ENCODE results near the gene SLC10A7. TPM values are rescaled to one million over a fixed set of nuclear protein-coding genes. Genes with fewer than 3 reads are reported as not detected.

SLC10A7 gene
- total RNA-seq, 2 experiments from 2014 or later: 14.8 to 18.9 TPM

DNA sequence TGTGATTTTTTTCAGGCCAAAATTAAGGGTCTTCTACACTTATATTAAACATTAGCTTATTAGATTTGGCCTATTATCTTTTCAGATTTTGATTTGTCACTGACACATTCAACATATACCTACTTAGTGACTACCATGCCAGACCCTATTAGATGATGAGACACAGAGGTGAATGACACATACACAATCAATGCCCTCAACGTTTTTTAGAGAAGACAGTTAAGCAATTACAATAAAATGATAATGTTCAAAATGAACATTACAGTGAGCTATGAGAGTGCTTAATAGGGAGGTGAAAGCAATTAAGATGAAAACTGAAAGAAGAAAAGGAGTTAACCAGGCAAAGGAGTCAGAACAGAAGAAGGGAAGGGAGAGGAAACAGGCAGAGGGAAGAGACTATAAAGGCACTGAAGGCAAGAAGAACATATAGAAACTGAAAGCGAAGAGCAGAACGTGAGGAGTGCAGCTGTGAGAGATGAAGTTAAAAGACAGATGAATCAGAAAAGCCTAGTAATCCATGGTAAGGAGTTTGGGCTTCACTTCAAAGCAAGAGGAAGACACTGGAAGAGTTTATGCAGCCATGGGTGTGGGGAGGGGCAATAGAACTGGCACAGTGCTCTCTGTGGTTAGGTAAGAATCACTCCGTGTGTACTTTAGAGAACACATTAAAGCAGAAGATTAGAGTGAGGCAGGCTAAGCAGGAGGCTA lies 188.4 kb downstream of the SLC10A7 start:
- Mint-ChIP-seq H3K4me1 (peaks cover 1% of the 10 kb centered on the region), H3K4me3 (no peak overlapping the region), H3K27me3 (no peaks in the 10 kb centered on the region), H3K27ac (no peak overlapping the region), H3K9me3 (no peaks in the 10 kb centered on the region), H3K36me3 (ENCODE audit: low read depth) (no peaks in the 10 kb centered on the region)
- ChIA-PET CTCF (no interaction called here), POLR2A (no interaction called here)
- no peak for DNase-seq

DNA sequence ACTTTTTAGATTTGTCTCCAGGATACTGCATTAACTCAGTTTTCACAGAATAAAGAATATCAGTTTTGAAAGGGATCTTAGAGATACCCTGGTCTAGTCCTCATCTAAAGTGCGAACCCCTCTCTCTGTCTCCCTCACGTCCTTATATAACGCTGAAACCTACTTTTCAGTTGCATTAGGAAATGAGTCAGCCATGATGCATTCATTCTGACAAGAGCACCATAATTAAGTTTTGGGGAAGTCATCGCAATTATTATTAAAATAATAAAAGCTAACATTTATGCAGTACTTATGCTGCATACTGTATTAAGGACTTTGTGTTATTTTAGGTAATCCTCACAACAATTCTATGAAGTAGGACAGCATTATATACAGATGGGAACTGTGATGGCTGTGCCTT lies 191.3 kb downstream of the SLC10A7 start:
- Mint-ChIP-seq H3K4me3 (no peak overlapping the region), H3K4me1 (peaks cover 1% of the 10 kb centered on the region), H3K9me3 (no peaks in the 10 kb centered on the region), H3K36me3 (ENCODE audit: low read depth) (no peaks in the 10 kb centered on the region), H3K27ac (no peak overlapping the region), H3K27me3 (no peaks in the 10 kb centered on the region)
- ChIA-PET CTCF (no interaction called here), POLR2A (no interaction called here)
- DNase-seq: no peak

DNA sequence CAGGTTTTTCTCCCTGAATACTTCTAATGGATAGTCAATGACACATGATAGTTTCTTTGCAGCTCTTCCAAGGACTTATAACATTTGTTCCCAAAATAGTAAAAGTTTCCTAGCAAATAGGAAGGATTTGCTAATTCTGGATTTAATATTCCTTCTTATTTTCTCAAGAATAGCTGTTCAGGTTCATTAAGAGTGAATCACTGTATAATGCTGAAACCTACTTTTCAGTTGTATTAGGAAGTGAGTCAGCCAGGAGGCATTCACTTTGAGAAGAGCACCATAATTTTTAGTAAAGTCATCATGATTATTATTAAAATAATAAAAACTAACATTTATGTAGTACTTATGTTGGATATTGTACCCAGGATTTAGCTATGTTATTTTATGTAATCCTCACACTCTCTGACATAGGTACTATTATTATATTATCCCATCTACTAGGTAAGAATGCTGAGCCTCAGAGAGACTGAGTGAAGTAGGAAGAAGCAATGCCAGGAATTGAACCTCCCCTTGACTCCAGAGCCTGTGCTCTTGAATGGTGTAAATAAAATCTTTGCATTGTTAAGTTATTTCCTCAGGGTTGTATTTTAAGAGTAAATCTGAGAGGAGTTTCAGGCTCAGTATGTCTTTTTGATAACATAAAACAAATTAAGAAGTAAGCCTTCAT lies 192.6 kb downstream of the SLC10A7 start:
- no peaks in the 10 kb centered on the region for H3K9me3 Mint-ChIP-seq
- no peaks in the 10 kb centered on the region for H3K27me3 Mint-ChIP-seq
- no peak overlapping the region for H3K27ac Mint-ChIP-seq
- H3K4me3 Mint-ChIP-seq: no peak overlapping the region
- CTCF ChIA-PET: no interaction called here
- H3K36me3 Mint-ChIP-seq (ENCODE audit: low read depth): peaks cover 3% of the 10 kb centered on the region
- POLR2A ChIA-PET: no interaction called here
- peaks cover 1% of the 10 kb centered on the region for H3K4me1 Mint-ChIP-seq
- no peak for DNase-seq

DNA sequence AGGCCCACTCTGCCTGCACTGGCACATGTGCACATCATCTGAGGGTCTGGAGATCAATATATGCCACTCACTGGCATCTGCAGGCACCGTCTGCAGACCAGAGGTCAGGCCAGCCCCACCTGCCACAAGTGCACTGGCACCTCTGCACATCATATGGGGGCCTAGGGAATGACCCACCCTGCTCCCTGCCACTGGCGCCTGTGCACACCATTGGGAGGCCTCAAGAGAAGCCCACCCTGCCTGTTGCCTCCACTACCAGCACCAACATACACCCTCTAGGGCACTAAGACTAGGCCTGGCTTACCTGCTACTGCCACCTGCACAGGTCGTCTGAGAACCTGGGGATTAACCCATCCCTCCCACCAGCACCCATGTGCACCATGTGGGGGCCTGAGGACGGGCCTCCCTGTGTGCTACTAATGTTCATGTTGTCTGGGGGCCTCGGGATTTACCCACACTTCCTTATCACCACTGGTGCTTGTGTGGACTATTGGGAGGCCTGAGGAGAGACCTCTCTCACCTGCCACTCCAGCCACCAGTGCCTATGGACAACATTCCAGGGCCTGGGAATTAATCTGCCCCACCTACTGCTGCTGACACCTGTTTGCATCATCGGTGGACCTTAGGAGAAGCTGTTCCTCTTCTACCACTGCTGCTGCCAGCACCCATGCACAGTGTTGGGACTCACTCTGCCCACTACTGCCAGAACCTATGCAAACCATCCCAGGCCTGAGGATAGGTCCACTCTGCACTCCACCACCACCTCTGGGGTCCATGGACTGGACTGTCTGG lies 193.7 kb downstream of the SLC10A7 start:
- H3K9me3 Mint-ChIP-seq: no peaks in the 10 kb centered on the region
- POLR2A ChIA-PET: no interaction called here
- no peak overlapping the region for H3K4me3 Mint-ChIP-seq
- peaks cover 7% of the 10 kb centered on the region for H3K36me3 Mint-ChIP-seq (ENCODE audit: low read depth)
- CTCF ChIA-PET: no interaction called here
- no peak for DNase-seq
- H3K4me1 Mint-ChIP-seq: peaks cover 1% of the 10 kb centered on the region
- no peaks in the 10 kb centered on the region for H3K27me3 Mint-ChIP-seq
- no peak overlapping the region for H3K27ac Mint-ChIP-seq

DNA sequence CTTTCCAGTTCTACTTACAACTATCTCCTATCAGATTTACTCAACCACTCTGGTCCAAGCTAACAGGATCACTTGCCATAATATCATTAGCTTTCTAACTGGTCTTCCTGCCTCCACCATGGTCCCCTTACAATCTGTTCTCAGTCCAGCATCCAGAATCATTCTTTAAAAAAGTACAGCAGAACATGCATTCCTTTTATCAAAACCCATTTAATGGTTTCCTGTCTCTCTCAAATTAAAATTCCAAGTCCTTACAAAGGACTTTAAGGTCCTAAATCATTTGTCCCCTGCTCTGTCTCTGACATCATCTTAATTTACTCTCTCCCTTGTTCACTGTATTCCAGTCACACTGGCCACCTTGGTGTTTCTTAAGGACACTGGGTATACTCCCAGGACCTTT lies 202.8 kb downstream of the SLC10A7 start:
- POLR2A ChIA-PET: no interaction called here
- CTCF ChIA-PET: no interaction called here
- H3K9me3 Mint-ChIP-seq: no peaks in the 10 kb centered on the region
- H3K4me1 Mint-ChIP-seq: no peaks in the 10 kb centered on the region
- no peak for DNase-seq
- no peak overlapping the region for H3K4me3 Mint-ChIP-seq
- H3K36me3 Mint-ChIP-seq (ENCODE audit: low read depth): peaks cover 7% of the 10 kb centered on the region
- no peaks in the 10 kb centered on the region for H3K27me3 Mint-ChIP-seq
- H3K27ac Mint-ChIP-seq: no peak overlapping the region

DNA sequence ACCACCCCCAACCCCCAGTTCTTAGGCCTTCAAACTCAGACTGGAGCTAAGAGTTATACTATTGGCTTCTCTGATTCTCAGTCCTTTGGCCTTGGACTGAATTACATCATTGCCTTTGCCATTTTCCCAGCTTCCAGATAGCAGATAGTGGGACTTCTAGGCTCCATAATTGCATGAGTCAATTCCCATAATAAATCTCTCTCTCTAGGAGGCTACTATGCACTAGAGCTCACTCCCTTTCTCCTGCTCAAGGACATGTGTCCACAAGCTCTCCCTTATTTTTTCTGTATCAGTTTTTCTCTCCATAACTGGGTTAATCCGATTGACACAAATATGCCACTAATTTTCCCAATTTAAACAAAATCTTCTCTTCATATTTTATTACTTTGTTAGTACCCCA lies 204.0 kb downstream of the SLC10A7 start:
- Mint-ChIP-seq H3K27ac (no peak overlapping the region), H3K4me1 (no peaks in the 10 kb centered on the region), H3K36me3 (ENCODE audit: low read depth) (peaks cover 1% of the 10 kb centered on the region), H3K9me3 (no peaks in the 10 kb centered on the region), H3K4me3 (no peak overlapping the region), H3K27me3 (no peaks in the 10 kb centered on the region)
- DNase-seq: no peak
- ChIA-PET CTCF (no interaction called here), POLR2A (no interaction called here)

DNA sequence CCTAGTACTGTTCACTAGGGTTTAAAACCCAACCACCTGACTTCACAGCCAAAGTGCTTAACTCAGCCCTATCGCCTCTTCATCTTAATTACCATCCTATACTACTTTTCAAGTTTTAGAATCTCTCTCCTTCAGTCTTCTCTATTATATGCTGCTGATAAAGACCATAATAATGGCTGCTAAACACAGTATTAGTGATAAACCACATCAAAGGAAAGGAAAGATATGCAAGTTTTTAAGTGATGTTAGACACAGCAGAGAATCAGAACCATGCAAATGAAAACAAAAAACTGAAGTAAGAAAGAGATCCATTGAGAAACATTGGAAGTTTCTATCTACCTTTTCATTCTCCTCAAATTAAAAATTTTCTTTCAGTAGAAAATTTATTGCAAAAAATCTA lies 206.6 kb downstream of the SLC10A7 start:
- Mint-ChIP-seq H3K36me3 (ENCODE audit: low read depth) (no peaks in the 10 kb centered on the region), H3K27ac (no peak overlapping the region), H3K4me3 (no peak overlapping the region), H3K9me3 (no peaks in the 10 kb centered on the region), H3K4me1 (no peaks in the 10 kb centered on the region), H3K27me3 (no peaks in the 10 kb centered on the region)
- no peak for DNase-seq
- CTCF ChIA-PET: no interaction called here
- POLR2A ChIA-PET: no interaction called here

DNA sequence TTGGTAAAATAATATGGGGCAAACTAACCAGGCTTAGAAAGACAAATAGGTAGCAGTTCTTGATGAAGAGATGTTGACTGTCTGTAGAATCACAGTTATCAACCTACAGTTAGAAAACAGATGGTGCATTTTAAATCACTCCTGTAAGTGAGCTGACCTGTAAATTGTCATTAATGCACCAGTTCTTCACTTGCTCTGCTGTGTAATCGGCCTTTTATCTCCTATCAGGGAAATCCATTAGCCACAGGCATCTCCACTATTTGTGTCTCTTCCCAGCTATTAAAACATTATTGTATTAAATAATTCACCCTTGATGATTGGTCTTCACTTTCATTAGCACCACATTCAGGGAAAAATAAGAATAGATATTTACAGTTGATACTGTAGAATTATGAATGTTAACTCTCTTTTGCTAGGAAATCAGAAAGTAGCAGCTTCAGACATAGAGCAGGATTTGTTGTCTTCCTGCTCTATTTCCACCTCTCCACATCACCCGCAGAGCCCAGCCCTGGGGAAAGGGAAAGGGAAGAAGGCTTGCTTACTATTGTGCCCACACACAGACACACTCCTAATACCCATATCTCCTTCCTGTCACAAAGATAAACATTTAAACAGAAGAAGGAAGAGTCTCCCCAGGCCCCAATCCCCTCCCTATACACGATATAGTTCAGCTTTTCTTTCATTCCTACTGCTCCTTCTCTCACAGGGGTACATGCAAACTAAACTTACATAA lies 210.3 kb downstream of the SLC10A7 start:
- Mint-ChIP-seq H3K4me3 (no peak overlapping the region), H3K27ac (no peak overlapping the region), H3K27me3 (no peaks in the 10 kb centered on the region), H3K9me3 (no peaks in the 10 kb centered on the region), H3K36me3 (ENCODE audit: low read depth) (no peaks in the 10 kb centered on the region), H3K4me1 (no peaks in the 10 kb centered on the region)
- ChIA-PET CTCF (interaction anchor here (0.6 kb wide), 1 partner anchor 38 kb away, joined by 4 read pairs; no protein-coding TSS in a partner anchor), POLR2A (no interaction called here)
- DNase-seq: no peak

DNA sequence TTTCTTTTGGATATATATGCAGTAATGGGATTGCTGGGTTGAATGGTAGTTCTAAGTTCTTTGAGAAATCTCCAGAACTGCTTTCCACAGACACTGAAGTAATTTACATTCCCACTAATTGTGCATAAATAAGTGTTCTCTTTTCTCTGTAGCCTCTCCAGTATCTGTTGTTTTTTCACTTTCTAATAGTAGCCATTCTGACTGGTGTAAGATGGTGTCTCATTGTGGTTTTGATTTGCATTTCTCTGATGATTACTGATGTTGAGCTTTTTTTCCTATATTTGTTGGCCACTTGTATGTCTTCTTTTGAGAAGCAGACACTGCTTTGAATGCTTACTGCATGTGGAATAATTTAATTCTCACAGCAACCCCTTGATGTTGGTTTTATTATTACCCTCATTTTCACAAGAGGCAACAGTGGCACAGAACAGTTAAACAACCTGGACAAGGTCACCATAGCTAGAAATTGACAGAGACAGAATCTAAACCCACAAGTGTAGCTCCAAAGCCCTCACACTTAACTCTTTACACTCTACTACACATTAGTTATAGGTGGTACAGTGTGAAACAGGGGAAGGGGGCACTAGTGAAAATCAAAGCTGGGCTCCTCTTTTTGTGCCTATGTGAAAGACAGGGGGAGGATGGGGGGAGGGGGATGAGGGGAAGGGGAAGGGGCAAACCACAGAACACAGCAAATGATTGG lies 211.3 kb downstream of the SLC10A7 start:
- H3K27me3 Mint-ChIP-seq: no peaks in the 10 kb centered on the region
- no peak overlapping the region for H3K27ac Mint-ChIP-seq
- POLR2A ChIA-PET: no interaction called here
- H3K36me3 Mint-ChIP-seq (ENCODE audit: low read depth): no peaks in the 10 kb centered on the region
- DNase-seq: no peak
- H3K4me3 Mint-ChIP-seq: no peak overlapping the region
- CTCF ChIA-PET: no interaction called here
- H3K4me1 Mint-ChIP-seq: no peaks in the 10 kb centered on the region
- no peaks in the 10 kb centered on the region for H3K9me3 Mint-ChIP-seq

DNA sequence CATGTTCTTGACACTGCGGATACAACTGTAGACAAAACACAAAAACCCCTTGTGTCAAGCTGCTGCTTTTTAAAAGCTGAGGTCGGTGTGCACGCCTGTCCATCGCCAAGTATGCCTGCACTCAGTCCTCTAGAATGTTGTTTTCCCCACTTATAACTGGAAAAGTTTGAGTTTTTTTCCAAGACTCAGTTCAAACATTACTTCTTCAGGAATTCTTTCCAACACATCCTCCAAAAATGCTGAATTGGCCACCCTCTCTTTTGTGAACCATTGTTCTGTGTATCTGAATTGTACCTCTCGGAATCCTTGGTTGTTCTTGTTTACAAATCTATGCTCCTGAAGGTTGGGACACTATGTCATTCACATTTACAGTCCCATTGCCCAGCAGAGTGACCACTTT lies 212.8 kb downstream of the SLC10A7 start:
- no peak for DNase-seq
- POLR2A ChIA-PET: no interaction called here
- Mint-ChIP-seq H3K4me1 (no peaks in the 10 kb centered on the region), H3K27ac (no peak overlapping the region), H3K27me3 (no peaks in the 10 kb centered on the region), H3K9me3 (no peaks in the 10 kb centered on the region), H3K36me3 (ENCODE audit: low read depth) (peaks cover 3% of the 10 kb centered on the region), H3K4me3 (no peak overlapping the region)
- CTCF ChIA-PET: no interaction called here

DNA sequence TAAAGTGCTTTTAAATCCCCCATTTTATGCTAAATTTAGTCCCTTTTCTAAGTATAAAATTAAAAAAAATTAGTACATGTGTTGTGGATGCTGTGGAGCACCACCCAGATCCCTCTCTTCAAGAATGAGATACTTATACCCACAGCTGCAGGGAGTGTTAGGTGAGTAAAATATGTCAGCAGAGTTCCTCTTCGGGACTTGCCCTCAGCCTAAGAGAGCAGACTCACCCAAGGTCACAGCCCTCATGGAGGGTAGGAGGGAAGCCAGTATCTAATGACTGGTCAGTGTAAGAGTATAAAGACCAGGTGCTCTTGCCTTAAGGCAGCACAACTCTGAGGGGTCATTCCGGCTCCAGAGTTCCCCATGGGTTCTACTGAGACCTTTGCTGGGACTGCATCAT lies 218.9 kb downstream of the SLC10A7 start:
- Mint-ChIP-seq H3K27me3 (no peaks in the 10 kb centered on the region), H3K27ac (no peak overlapping the region), H3K36me3 (ENCODE audit: low read depth) (peaks cover 3% of the 10 kb centered on the region), H3K9me3 (no peaks in the 10 kb centered on the region), H3K4me1 (no peaks in the 10 kb centered on the region), H3K4me3 (no peak overlapping the region)
- CTCF ChIA-PET: no interaction called here
- POLR2A ChIA-PET: no interaction called here
- no peak for DNase-seq

DNA sequence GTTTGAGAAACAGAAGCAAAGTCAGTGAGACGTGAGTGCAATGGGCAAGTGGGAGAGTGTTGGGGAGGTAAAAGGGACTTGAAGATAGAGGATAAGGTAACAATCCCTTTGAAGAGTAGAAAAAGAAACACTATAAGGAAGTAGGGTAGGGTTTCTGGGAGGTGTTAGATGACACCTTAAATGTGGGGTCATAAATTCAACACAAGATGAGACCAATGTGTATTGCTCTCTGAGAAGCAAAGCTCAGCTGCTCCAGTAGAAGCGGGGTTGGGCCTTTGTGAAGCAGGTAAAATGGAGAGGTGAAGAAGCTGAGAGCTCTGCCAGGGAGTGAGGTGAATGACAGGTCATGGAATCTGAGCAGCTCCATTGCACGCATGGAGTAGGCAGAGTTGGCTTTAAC lies 222.1 kb downstream of the SLC10A7 start:
- ChIA-PET POLR2A (no interaction called here), CTCF (no interaction called here)
- H3K27ac Mint-ChIP-seq: no peak overlapping the region
- no peak for DNase-seq
- H3K27me3 Mint-ChIP-seq: no peaks in the 10 kb centered on the region
- no peak overlapping the region for H3K4me3 Mint-ChIP-seq
- no peaks in the 10 kb centered on the region for H3K4me1 Mint-ChIP-seq
- H3K9me3 Mint-ChIP-seq: no peaks in the 10 kb centered on the region
- H3K36me3 Mint-ChIP-seq (ENCODE audit: low read depth): peaks cover 3% of the 10 kb centered on the region

DNA sequence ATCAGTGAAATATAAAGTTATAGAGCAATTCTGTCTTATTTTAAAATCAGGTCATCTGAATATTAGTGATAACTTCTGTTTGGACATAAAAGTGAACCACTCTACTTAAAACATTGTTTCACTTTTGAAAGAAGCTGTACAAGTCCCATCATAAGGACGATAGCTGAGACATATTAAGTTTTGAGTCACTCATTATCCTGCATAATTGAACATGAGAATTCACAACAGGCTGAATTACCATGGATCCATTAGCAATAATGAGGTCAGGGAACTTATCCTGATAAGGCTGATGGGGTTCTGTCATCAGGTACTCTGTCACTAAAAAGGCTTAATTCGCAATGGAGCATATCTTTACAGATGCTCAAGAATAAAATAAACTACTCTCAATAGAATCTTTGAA lies 227.0 kb downstream of the SLC10A7 start:
- CTCF ChIA-PET: no interaction called here

More for the DNA sequence above, 227.0 kb downstream of the SLC10A7 start:
- Mint-ChIP-seq H3K27me3 (no peaks in the 10 kb centered on the region), H3K36me3 (ENCODE audit: low read depth) (peaks cover 5% of the 10 kb centered on the region), H3K4me3 (no peak overlapping the region), H3K4me1 (no peaks in the 10 kb centered on the region), H3K9me3 (no peaks in the 10 kb centered on the region), H3K27ac (no peak overlapping the region)
- no peak for DNase-seq
- POLR2A ChIA-PET: no interaction called here
